ENCODE measurements around the gene M1AP.

- TF ChIP-seq E2F5 (CRISPR knock-in tag; IDR thresholded peaks at IDR 0.05) (no peak), CTCF (IDR thresholded peaks at IDR 0.05 in 2 of 3, conservative IDR thresholded peaks at IDR 0.05 in 1 of 3; ENCODE audit: insufficient read depth in 2 of 3, low read depth in 1 of 3, low read length in 3 of 3) (no peak), HDAC6 (IDR thresholded peaks at IDR 0.05; ENCODE audit: low read depth, low read length) (no peak)
Observed at GRCh38 chr2:74685408-74685807, 37.3 kb upstream of the M1AP start.
